Epithelial cell of proximal tubule (primary cell): ENCODE results near the gene LRRC42. TPM values are rescaled to one million over a fixed set of nuclear protein-coding genes. Genes with fewer than 3 reads are reported as not detected.

ENCODE experiments used
- DNase-seq: peaks from one replicate; pipeline ENCODE4 v3.0.0-alpha.2; 2011; ENCODE audit warnings: low read depth
- H3K4me3 ChIP-seq: 2 replicates; pipeline ENCODE4 v1.5.1; 2011; ENCODE audit warnings: low read depth, mild to moderate bottlenecking, low read length
- total RNA-seq: library from RNA; depleted of rRNA; stranded (reverse); fragments of >200 nt; gene quantifications from 2 replicates; pipeline ENCODE4 v1.2.3, GENCODE V29; 2015
- TF ChIP-seq, protein P1 (sequence below): conservative IDR thresholded peaks from 2 replicates; pipeline ENCODE4 v1.5.1; 2012; ENCODE audit warnings: low read depth, mild to moderate bottlenecking, low read length

The LRRC42 gene
- total RNA-seq, 1 donor from 2014 or later, result 46.7 TPM

DNA sequence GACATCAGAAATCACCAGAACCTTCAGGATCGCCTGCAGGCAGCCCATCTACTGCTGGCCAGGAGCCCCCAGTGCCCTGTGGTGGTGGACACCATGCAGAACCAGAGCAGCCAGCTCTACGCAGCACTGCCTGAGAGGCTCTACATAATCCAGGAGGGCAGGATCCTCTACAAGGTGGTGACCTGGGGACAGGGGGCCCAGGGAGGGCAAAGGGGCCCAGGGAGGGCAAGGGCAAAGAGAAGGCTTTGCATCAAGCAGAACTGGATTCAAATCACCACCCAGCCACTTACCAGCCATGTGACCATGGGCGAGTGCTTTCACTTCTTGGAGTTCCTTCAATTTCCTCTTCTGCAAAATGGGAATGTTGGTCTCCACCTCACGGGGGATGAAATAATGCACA is 40.0 kb upstream of the LRRC42 start:
- TF ChIP-seq, protein P1, sequence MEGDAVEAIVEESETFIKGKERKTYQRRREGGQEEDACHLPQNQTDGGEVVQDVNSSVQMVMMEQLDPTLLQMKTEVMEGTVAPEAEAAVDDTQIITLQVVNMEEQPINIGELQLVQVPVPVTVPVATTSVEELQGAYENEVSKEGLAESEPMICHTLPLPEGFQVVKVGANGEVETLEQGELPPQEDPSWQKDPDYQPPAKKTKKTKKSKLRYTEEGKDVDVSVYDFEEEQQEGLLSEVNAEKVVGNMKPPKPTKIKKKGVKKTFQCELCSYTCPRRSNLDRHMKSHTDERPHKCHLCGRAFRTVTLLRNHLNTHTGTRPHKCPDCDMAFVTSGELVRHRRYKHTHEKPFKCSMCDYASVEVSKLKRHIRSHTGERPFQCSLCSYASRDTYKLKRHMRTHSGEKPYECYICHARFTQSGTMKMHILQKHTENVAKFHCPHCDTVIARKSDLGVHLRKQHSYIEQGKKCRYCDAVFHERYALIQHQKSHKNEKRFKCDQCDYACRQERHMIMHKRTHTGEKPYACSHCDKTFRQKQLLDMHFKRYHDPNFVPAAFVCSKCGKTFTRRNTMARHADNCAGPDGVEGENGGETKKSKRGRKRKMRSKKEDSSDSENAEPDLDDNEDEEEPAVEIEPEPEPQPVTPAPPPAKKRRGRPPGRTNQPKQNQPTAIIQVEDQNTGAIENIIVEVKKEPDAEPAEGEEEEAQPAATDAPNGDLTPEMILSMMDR, result no peak
- H3K4me3 ChIP-seq, result no peak overlapping the region
- no peak for DNase-seq

DNA sequence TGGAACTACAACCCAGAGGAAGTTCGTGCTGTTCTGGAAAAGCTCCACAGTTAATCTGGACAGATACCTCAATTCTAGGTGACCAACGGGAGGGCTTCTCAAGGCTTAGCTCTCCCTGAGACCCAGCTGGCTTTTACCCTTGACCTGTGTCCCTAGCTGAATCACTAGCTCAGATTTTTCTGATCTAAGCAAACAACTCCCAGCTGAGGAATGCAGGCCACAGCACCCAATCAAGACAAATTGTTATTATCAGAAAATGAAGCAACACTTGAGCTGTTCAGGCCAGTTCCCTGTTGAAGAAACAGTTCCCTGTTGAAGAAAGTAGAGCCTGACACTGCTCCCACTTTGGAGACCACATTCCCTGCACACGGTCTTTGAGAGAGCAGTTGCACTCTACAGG is 36.2 kb upstream of the LRRC42 start:
- no peak overlapping the region for H3K4me3 ChIP-seq
- no peak for DNase-seq
- TF ChIP-seq, protein P1, result no peak

DNA sequence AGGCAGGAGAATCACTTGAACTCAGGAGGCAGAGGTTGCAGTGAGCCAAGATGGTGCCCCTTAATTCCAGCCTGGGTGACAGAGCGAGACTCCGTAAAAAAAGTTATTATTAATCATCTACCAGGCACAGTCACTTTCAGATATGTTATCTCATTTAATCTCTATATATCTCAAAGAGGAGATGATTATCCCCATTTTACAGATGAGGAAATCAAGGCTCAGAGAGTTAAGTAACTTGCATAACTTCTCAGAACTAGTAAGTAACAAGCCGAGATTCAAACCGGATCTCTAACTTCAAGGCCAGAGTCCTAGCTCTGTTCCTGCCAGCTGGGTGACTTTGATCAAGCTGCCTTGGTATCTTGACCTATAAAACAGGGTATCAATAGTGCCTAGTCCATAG is 34.7 kb upstream of the LRRC42 start:
- no peak overlapping the region for H3K4me3 ChIP-seq
- TF ChIP-seq, protein P1, result no peak
- DNase-seq, result no peak

- TF ChIP-seq, protein P1, result no peak
- no peak overlapping the region for H3K4me3 ChIP-seq
- no peak for DNase-seq
Observed at GRCh38 chr1:53913352-53914033, 32.7 kb upstream of the LRRC42 start.

- TF ChIP-seq, protein P1, result no peak
- H3K4me3 ChIP-seq, result no peak overlapping the region
- DNase-seq, result no peak
Observed at GRCh38 chr1:53918343-53918742, 27.8 kb upstream of the LRRC42 start.

DNA sequence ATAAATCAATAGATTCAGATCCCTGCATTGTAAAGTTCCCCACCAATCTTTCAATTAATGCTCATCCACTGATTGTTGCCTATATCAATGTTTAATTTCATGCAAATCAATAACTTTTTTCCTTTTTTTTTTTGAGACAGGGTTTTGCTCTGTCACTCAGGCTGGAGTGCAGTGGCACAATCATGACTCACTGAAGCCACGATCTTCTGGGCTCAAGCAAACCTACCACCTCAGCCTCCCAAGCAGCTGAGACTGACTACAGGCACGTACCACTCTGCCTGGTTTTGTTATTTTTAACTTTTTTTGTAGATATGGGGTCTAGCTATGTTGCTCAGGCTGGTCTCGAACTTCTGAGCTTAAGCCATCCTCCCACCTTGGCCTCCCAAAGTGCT is 26.5 kb upstream of the LRRC42 start:
- DNase-seq, result no peak
- TF ChIP-seq, protein P1, result no peak
- no peak overlapping the region for H3K4me3 ChIP-seq

DNA sequence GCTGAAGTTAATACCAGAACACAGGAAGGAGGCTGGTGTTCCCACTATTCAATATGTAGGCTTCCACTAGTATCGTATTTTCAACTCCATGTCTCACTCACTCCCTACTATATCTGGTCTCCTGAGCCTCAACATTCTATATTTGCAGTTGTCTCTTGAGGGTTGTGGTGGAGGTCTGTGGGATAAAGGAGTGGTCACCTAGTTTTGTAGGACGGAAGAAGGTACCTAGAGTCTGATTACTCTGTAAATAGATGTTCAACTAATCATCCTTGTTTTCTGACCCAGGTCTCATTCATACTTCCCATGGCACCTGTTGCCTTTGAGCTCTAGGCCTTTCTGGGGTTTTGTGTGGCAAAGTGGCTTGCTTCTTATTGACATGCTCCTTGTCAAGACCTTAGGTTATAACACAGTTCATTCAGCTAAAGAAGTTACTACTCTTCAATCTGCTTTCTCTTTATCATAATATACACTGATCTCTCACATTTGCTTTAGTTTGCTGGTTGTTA is 18.7 kb upstream of the LRRC42 start:
- TF ChIP-seq, protein P1, result no peak
- DNase-seq, result no peak
- H3K4me3 ChIP-seq, result no peak overlapping the region
